GM23338 (cell line): ENCODE measurements around the gene CABP4. TPM values are rescaled to one million over a fixed set of nuclear protein-coding genes. Genes with fewer than 3 reads are reported as not detected.

Experiments
- ATAC-seq: fragments of 200-7000 bp; cut with Tn5 transposase; 3 replicates; pipeline ENCODE4 v1.9.1; 2020
- DNase-seq: peaks from one replicate; pipeline ENCODE4 v3.0.0-alpha.2; 2015; ENCODE audit warnings: low spot score
- H2AFZ ChIP-seq: fragments of 200-600 bp; sonication (generic); 2 replicates; pipeline ENCODE4 v1.8.0; 2016; ENCODE audit warnings: antibody characterized with exemption, mild to moderate bottlenecking, moderate library complexity
- H3F3A ChIP-seq: fragments of 200-600 bp; sonication (generic); replicated peaks from 2 replicates; pipeline ENCODE4 v1.8.0; 2017; ENCODE audit warnings: antibody characterized with exemption, mixed run types, low read depth
- H3K27ac ChIP-seq: fragments of 200-600 bp; sonication (generic); 2 replicates; pipeline ENCODE4 v1.6.1; 2016; ENCODE audit warnings: low read depth
- H3K27me3 ChIP-seq: fragments of 200-600 bp; sonication (generic); 2 replicates; pipeline ENCODE4 v1.8.0; 2016; ENCODE audit warnings: mild to moderate bottlenecking, mixed run types, moderate library complexity; ENCODE audit not compliant: insufficient read depth
- H3K36me3 ChIP-seq: fragments of 200-600 bp; sonication (generic); 2 replicates; pipeline ENCODE4 v1.8.0; 2016; ENCODE audit warnings: mild to moderate bottlenecking; ENCODE audit not compliant: insufficient read depth
- H3K4me1 ChIP-seq: fragments of 200-600 bp; sonication (generic); 2 replicates; pipeline ENCODE4 v1.8.0; 2016; ENCODE audit warnings: mild to moderate bottlenecking, moderate library complexity; ENCODE audit not compliant: insufficient read depth
- H3K4me2 ChIP-seq: fragments of 200-600 bp; sonication (generic); 2 replicates; pipeline ENCODE4 v1.7.1; 2017; ENCODE audit warnings: mixed run types
- H3K4me3 ChIP-seq: fragments of 200-600 bp; sonication (generic); 2 replicates; pipeline ENCODE4 v1.6.1; 2016; ENCODE audit warnings: mixed run types
- H3K79me2 ChIP-seq: fragments of 200-600 bp; sonication (generic); replicated peaks from 2 replicates; pipeline ENCODE4 v1.8.0; 2017; ENCODE audit warnings: mild to moderate bottlenecking; ENCODE audit not compliant: insufficient read depth
- H3K9me2 ChIP-seq: fragments of 200-600 bp; sonication (generic); 2 replicates; pipeline ENCODE4 v1.8.0; 2017; ENCODE audit not compliant: insufficient read depth
- H4K20me1 ChIP-seq: fragments of 200-600 bp; sonication (generic); replicated peaks from 2 replicates; pipeline ENCODE4 v1.8.0; 2017; ENCODE audit warnings: mild to moderate bottlenecking; ENCODE audit not compliant: insufficient read depth
- H3K27ac Mint-ChIP-seq: 2 replicates; pipeline ENCODE4 v1.8.0; 2020; ENCODE audit warnings: inconsistent platforms, mild to moderate bottlenecking, moderate library complexity, mixed read lengths
- H3K27me3 Mint-ChIP-seq: 3 replicates; pipeline ENCODE4 v1.8.0; 2022; ENCODE audit warnings: low read depth, mild to moderate bottlenecking, moderate library complexity, mixed read lengths, inconsistent platforms; ENCODE audit not compliant: insufficient read depth, poor library complexity
- H3K36me3 Mint-ChIP-seq: 3 replicates; pipeline ENCODE4 v1.8.0; 2021; ENCODE audit warnings: low read depth, mild to moderate bottlenecking, inconsistent platforms, moderate library complexity, mixed read lengths
- H3K4me1 Mint-ChIP-seq: 3 replicates; pipeline ENCODE4 v1.8.0; 2020; ENCODE audit warnings: mild to moderate bottlenecking, inconsistent platforms, mixed read lengths
- H3K4me3 Mint-ChIP-seq: 3 replicates; pipeline ENCODE4 v1.8.0; 2021; ENCODE audit warnings: moderate library complexity, mild to moderate bottlenecking, inconsistent platforms, mixed read lengths
- H3K9me3 Mint-ChIP-seq: 3 replicates; pipeline ENCODE4 v1.8.0; 2020; ENCODE audit warnings: moderate library complexity, mild to moderate bottlenecking, inconsistent platforms, mixed read lengths
- CREB1 ChIP-seq: fragments of 250-450 bp; sonication (Bioruptor Pico); IDR thresholded peaks from 2 replicates; pipeline ENCODE4 v1.5.0; 2020; ENCODE audit warnings: low read depth, mild to moderate bottlenecking, moderate library complexity
- ETS1 ChIP-seq: IDR thresholded peaks from 2 replicates; pipeline ENCODE4 v1.6.1; 2016; ENCODE audit warnings: antibody characterized with exemption
- EZH2 ChIP-seq: fragments of 200-600 bp; sonication (generic); IDR thresholded peaks from one replicate; pipeline ENCODE4 v1.8.0; 2017; ENCODE audit warnings: antibody characterized with exemption, mild to moderate bottlenecking, low read depth; ENCODE audit not compliant: unreplicated experiment
- EZH2phosphoT487 ChIP-seq: fragments of 200-600 bp; sonication (generic); IDR thresholded peaks from one replicate; pipeline ENCODE4 v1.8.1; 2018; ENCODE audit warnings: antibody characterized with exemption; ENCODE audit not compliant: unreplicated experiment
- JUNB ChIP-seq: IDR thresholded peaks from one replicate; pipeline ENCODE4 v1.6.1; 2016; ENCODE audit warnings: antibody characterized with exemption; ENCODE audit not compliant: unreplicated experiment
- POLR2AphosphoS5 ChIP-seq: IDR thresholded peaks from 2 replicates; pipeline ENCODE4 v1.6.1; 2016; ENCODE audit warnings: antibody characterized with exemption, low read depth
- STAT1 ChIP-seq: IDR thresholded peaks from one replicate; pipeline ENCODE4 v1.6.1; 2016; ENCODE audit warnings: antibody characterized with exemption; ENCODE audit not compliant: unreplicated experiment
- ZNF462 ChIP-seq: fragments of 250-450 bp; sonication (Bioruptor Pico); IDR thresholded peaks from 2 replicates; pipeline ENCODE4 v1.5.0; 2020; ENCODE audit warnings: mild to moderate bottlenecking, moderate library complexity
- polyA plus RNA-seq: library from polyadenylated mRNA; unstranded; fragments of >200 nt; fragmentation: Nextera tagmentation; extraction: Ambion mirVana; gene quantifications from 2 replicates; pipeline ENCODE4 v1.2.1, GENCODE V29; 2016
- total RNA-seq: library from RNA; depleted of rRNA; stranded (reverse); fragments of >200 nt; shearing (Covaris generic); gene quantifications from 2 replicates; pipeline ENCODE4 v1.2.3, GENCODE V29; 2014

The CABP4 gene
- total and polyA plus RNA-seq, 2 experiments from 2014 or later = 0.28 TPM; not detected in 1

- Histone ChIP-seq H3K4me2 (peak within 1 kb of the TSS; percentile 98), H3K27ac (peak within 1 kb of the TSS; percentile 75), H3K4me3 (peak within 1 kb of the TSS; percentile 99), H3K4me1 (peaks cover 6% of the 10 kb centered on the region; the same call in 1 of the 2 replicates), H4K20me1 (no peaks in the 10 kb centered on the region), H3K27me3 (no peaks in the 10 kb centered on the region), H2AFZ (peak within 1 kb of the TSS; percentile 91), H3K36me3 (no peaks in the 10 kb centered on the region), H3K9me2 (no peaks in the 10 kb centered on the region), H3F3A (peaks cover 13% of the 10 kb centered on the region; the same call in 1 of the 2 replicates), H3K79me2 (peaks cover 11% of the 10 kb centered on the region)
- peaks cover 3% of the 10 kb centered on the region for H3K4me1 Mint-ChIP-seq
- peak; percentile 99 for DNase-seq
- peak; percentile 91 for ATAC-seq
- no peaks in the 10 kb centered on the region; the same call in 1 of the 3 replicates for H3K9me3 Mint-ChIP-seq
- H3K36me3 Mint-ChIP-seq = peaks cover 16% of the 10 kb centered on the region
- H3K4me3 Mint-ChIP-seq = peak within 1 kb of the TSS; percentile 92
- TF ChIP-seq POLR2AphosphoS5 (peak; percentile 74), CREB1 (peak; percentile 100), JUNB (no peak), ETS1 (peak; percentile 92)
- peaks cover 18% of the 10 kb centered on the region for H3K27me3 Mint-ChIP-seq
- H3K27ac Mint-ChIP-seq = peak within 1 kb of the TSS; percentile 93
Measured at GRCh38 chr11:67428052-67429001, 26.8 kb upstream of the CABP4 start, which contains the start of gene RPS6KB2. TSS of gene RPS6KB2 (plus strand) at chr11:67428494. CDS start at chr11:67428546, 52 bp downstream.

- no peak overlapping the region for H3K27ac ChIP-seq
Measured at GRCh38 chr11:67429038-67429668, 26.0 kb upstream of the CABP4 start.

More at GRCh38 chr11:67429038-67429668, 26.0 kb upstream of the CABP4 start:
- Mint-ChIP-seq H3K4me1 (peaks cover 3% of the 10 kb centered on the region), H3K4me3 (peak overlapping the region; percentile 92), H3K36me3 (peaks cover 16% of the 10 kb centered on the region), H3K9me3 (no peaks in the 10 kb centered on the region; the same call in 1 of the 3 replicates), H3K27me3 (peaks cover 18% of the 10 kb centered on the region), H3K27ac (peak overlapping the region; percentile 92)
- DNase-seq (no peak), ATAC-seq (peak; percentile 4; the same call in 2 of the 3 replicates)
- TF ChIP-seq STAT1 = no peak
- TF ChIP-seq EZH2 = no peak
- no peak for TF ChIP-seq JUNB
- no peak for TF ChIP-seq EZH2phosphoT487
- TF ChIP-seq CREB1 = no peak
- TF ChIP-seq POLR2AphosphoS5 = no peak
- TF ChIP-seq ZNF462 (CRISPR knock-in tag) = no peak
- TF ChIP-seq ETS1 = no peak
- H3K4me2 ChIP-seq = peak overlapping the region; percentile 98
- H3K9me2 ChIP-seq = no peaks in the 10 kb centered on the region
- H3K36me3 ChIP-seq = no peaks in the 10 kb centered on the region
- peaks cover 13% of the 10 kb centered on the region; the same call in 1 of the 2 replicates for H3F3A ChIP-seq
- peaks cover 11% of the 10 kb centered on the region for H3K79me2 ChIP-seq
- H3K4me3 ChIP-seq = peak overlapping the region; percentile 99
- H3K27me3 ChIP-seq = no peaks in the 10 kb centered on the region
- no peak overlapping the region for H2AFZ ChIP-seq
- no peaks in the 10 kb centered on the region for H4K20me1 ChIP-seq
- peaks cover 6% of the 10 kb centered on the region; the same call in 1 of the 2 replicates for H3K4me1 ChIP-seq
